ENCODE results near the gene PLD6.

The PLD6 gene

GRCh38 chr17:17226451-17227265, 20.5 kb upstream of the PLD6 start:
- DNase-seq (ENCODE audit: low spot score) (no peak), ATAC-seq (ENCODE audit: low read depth) (no peak)
- TF ChIP-seq CTCF (IDR thresholded peaks at IDR 0.05; ENCODE audit: poor library complexity, severe bottlenecking), result no peak
- Histone ChIP-seq H3K4me1 (ENCODE audit: insufficient read depth, poor library complexity, severe bottlenecking) (no peaks in the 10 kb centered on the region), H3K4me3 (ENCODE audit: severe bottlenecking) (no peak overlapping the region), H3K9me3 (ENCODE audit: severe bottlenecking) (no peaks in the 10 kb centered on the region), H3K27me3 (ENCODE audit: insufficient read depth, poor library complexity, severe bottlenecking) (no peaks in the 10 kb centered on the region), H3K36me3 (ENCODE audit: low read depth) (peaks cover 71% of the 10 kb centered on the region), H3K27ac (ENCODE audit: poor library complexity, severe bottlenecking) (no peak overlapping the region)

GRCh38 chr17:17225901-17226300, 19.8 kb upstream of the PLD6 start:
- Histone ChIP-seq H3K27me3 (ENCODE audit: insufficient read depth, poor library complexity, severe bottlenecking) (no peaks in the 10 kb centered on the region), H3K9me3 (ENCODE audit: severe bottlenecking) (no peaks in the 10 kb centered on the region), H3K36me3 (ENCODE audit: low read depth) (peaks cover 69% of the 10 kb centered on the region), H3K4me3 (ENCODE audit: severe bottlenecking) (no peak overlapping the region), H3K4me1 (ENCODE audit: insufficient read depth, poor library complexity, severe bottlenecking) (no peaks in the 10 kb centered on the region), H3K27ac (ENCODE audit: poor library complexity, severe bottlenecking) (no peak overlapping the region)
- no peak for ATAC-seq (ENCODE audit: low read depth)
- DNase-seq (ENCODE audit: low spot score), result no peak
- no peak for TF ChIP-seq CTCF (IDR thresholded peaks at IDR 0.05; ENCODE audit: poor library complexity, severe bottlenecking)

GRCh38 chr17:17224137-17224536, 18.0 kb upstream of the PLD6 start:
- no peak for ATAC-seq (ENCODE audit: low read depth)
- TF ChIP-seq CTCF (IDR thresholded peaks at IDR 0.05; ENCODE audit: poor library complexity, severe bottlenecking), result no peak
- peaks cover 58% of the 10 kb centered on the region for H3K36me3 ChIP-seq (ENCODE audit: low read depth)

GRCh38 chr17:17223736-17224135, 17.6 kb upstream of the PLD6 start:
- H3K4me1 ChIP-seq (ENCODE audit: insufficient read depth, poor library complexity, severe bottlenecking), result no peaks in the 10 kb centered on the region
- H3K27ac ChIP-seq (ENCODE audit: poor library complexity, severe bottlenecking), result no peak overlapping the region
- H3K4me3 ChIP-seq (ENCODE audit: severe bottlenecking), result no peak overlapping the region
- DNase-seq (ENCODE audit: low spot score) (no peak), ATAC-seq (ENCODE audit: low read depth) (no peak)
- H3K36me3 ChIP-seq (ENCODE audit: low read depth), result peaks cover 56% of the 10 kb centered on the region
- no peaks in the 10 kb centered on the region for H3K9me3 ChIP-seq (ENCODE audit: severe bottlenecking)
- no peak for TF ChIP-seq CTCF (IDR thresholded peaks at IDR 0.05; ENCODE audit: poor library complexity, severe bottlenecking)
- H3K27me3 ChIP-seq (ENCODE audit: insufficient read depth, poor library complexity, severe bottlenecking), result no peaks in the 10 kb centered on the region

More at GRCh38 chr17:17224137-17224536, 18.0 kb upstream of the PLD6 start:
- no peaks in the 10 kb centered on the region for H3K27me3 ChIP-seq (ENCODE audit: insufficient read depth, poor library complexity, severe bottlenecking)
- no peak for DNase-seq (ENCODE audit: low spot score)
- H3K9me3 ChIP-seq (ENCODE audit: severe bottlenecking), result no peaks in the 10 kb centered on the region
- no peak overlapping the region for H3K27ac ChIP-seq (ENCODE audit: poor library complexity, severe bottlenecking)
- no peaks in the 10 kb centered on the region for H3K4me1 ChIP-seq (ENCODE audit: insufficient read depth, poor library complexity, severe bottlenecking)
- H3K4me3 ChIP-seq (ENCODE audit: severe bottlenecking), result no peak overlapping the region

- Histone ChIP-seq H3K36me3 (ENCODE audit: low read depth) (peaks cover 61% of the 10 kb centered on the region), H3K4me3 (ENCODE audit: severe bottlenecking) (no peak overlapping the region), H3K9me3 (ENCODE audit: severe bottlenecking) (no peaks in the 10 kb centered on the region), H3K27ac (ENCODE audit: poor library complexity, severe bottlenecking) (no peak overlapping the region), H3K27me3 (ENCODE audit: insufficient read depth, poor library complexity, severe bottlenecking) (no peaks in the 10 kb centered on the region), H3K4me1 (ENCODE audit: insufficient read depth, poor library complexity, severe bottlenecking) (no peaks in the 10 kb centered on the region)
- ATAC-seq (ENCODE audit: low read depth) (no peak), DNase-seq (ENCODE audit: low spot score) (no peak)
- TF ChIP-seq CTCF (IDR thresholded peaks at IDR 0.05; ENCODE audit: poor library complexity, severe bottlenecking), result no peak
These were observed 15.2 kb upstream of the PLD6 start for GRCh38 chr17:17221329-17221728.
